CD4-positive, alpha-beta T cell (primary cell): ENCODE results near the gene KCNG3. TPM values are rescaled to one million over a fixed set of nuclear protein-coding genes. Genes with fewer than 3 reads are reported as not detected.

ENCODE experiments used
- ATAC-seq: fragments of 200-7000 bp; cut with Tn5 transposase; one replicate; pipeline ENCODE4 v1.10.0; 2022; ENCODE audit warnings: mild to moderate bottlenecking; ENCODE audit not compliant: poor library complexity
- CTCF ChIA-PET: fragments of 350-600 bp; sonication (Branson Sonifier 250); formaldehyde crosslinking; loops from one replicate; lab custom pipeline; 2021; ENCODE audit warnings: antibody characterized with exemption, inconsistent platforms; lab: Charles Lee
- POLR2A ChIA-PET: fragments of 350-600 bp; sonication (Branson Sonifier 250); formaldehyde crosslinking; loops from one replicate; lab custom pipeline; 2021; ENCODE audit warnings: antibody characterized with exemption, inconsistent platforms; lab: Charles Lee
- DNase-seq, 14 experiments: peaks; one replicate each; pipeline ENCODE4 v3.0.0-alpha.2; 2013 to 2020; ENCODE audit warnings: mixed read lengths in 2 of 14
- H3K27ac ChIP-seq, 2 donors: one replicate each; pipeline versions ENCODE4 v1.5.1 to v1.7.0; 2013; ENCODE audit warnings: low read length in 2 of 2, low read depth in 1 of 2, mild to moderate bottlenecking in 1 of 2
- H3K27me3 ChIP-seq, 2 experiments: 1 replicate in 1 of 2; 2 replicates in 1 of 2; pipeline versions ENCODE4 v1.6.1 to v1.7.0; 2013; ENCODE audit warnings: low read length in 2 of 2, control low read depth in 1 of 2, mild to moderate bottlenecking in 1 of 2, moderate library complexity in 1 of 2; ENCODE audit not compliant: insufficient read depth in 2 of 2, control insufficient read depth in 1 of 2
- H3K36me3 ChIP-seq: one replicate; pipeline ENCODE4 v1.6.1; 2013; ENCODE audit warnings: low read length, control low read depth; ENCODE audit not compliant: insufficient read depth
- H3K4me1 ChIP-seq: one replicate; pipeline ENCODE4 v1.6.1; 2013; ENCODE audit warnings: low read length, control low read depth; ENCODE audit not compliant: insufficient read depth
- H3K4me3 ChIP-seq: one replicate; pipeline ENCODE4 v1.5.1; 2013; ENCODE audit warnings: mild to moderate bottlenecking, low read length, moderate library complexity
- H3K9me3 ChIP-seq, 2 experiments: 1 replicate in 1 of 2; 2 replicates in 1 of 2; pipeline versions ENCODE4 v1.6.1 to v1.7.0; 2013; ENCODE audit warnings: low read length in 2 of 2, mild to moderate bottlenecking in 2 of 2, control low read depth in 1 of 2, moderate library complexity in 1 of 2; ENCODE audit not compliant: control insufficient read depth in 1 of 2, insufficient read depth in 1 of 2
- H3K27ac Mint-ChIP-seq: one replicate; pipeline ENCODE4 v1.8.0; 2020; ENCODE audit warnings: mixed read lengths
- H3K27me3 Mint-ChIP-seq: one replicate; pipeline ENCODE4 v1.8.0; 2021; ENCODE audit warnings: mixed read lengths
- H3K36me3 Mint-ChIP-seq: one replicate; pipeline ENCODE4 v1.8.0; 2021; ENCODE audit warnings: low read depth, mixed read lengths
- H3K4me1 Mint-ChIP-seq: one replicate; pipeline ENCODE4 v1.8.0; 2021; ENCODE audit warnings: low read depth, mixed read lengths
- H3K4me3 Mint-ChIP-seq: one replicate; pipeline ENCODE4 v1.8.0; 2020; ENCODE audit warnings: mild to moderate bottlenecking, mixed read lengths
- H3K9me3 Mint-ChIP-seq: one replicate; pipeline ENCODE4 v1.8.0; 2020; ENCODE audit warnings: mixed read lengths
- intact Hi-C, 2 experiments: fragments of 100-400 bp; cut with DNase I in 1 of 2; cut with micrococcal nuclease in 1 of 2; formaldehyde crosslinking; loops; one replicate each; pipeline versions ENCODE4 v1.15.1 to v1.9.0; 2023 to 2025; cut with DNase I, micrococcal nuclease
- total RNA-seq, 174 experiments: library from RNA in 2 of 174; stranded (reverse) in 2 of 174; gene quantifications; one replicate each; pipeline ENCODE4 v1.2.3 and lab custom pipeline; 2021 to 2026
- TF ChIP-seq, protein P1 (sequence below): fragments of 200-600 bp; IDR thresholded peaks from one replicate; pipeline ENCODE4 v1.8.0; 2022; ENCODE audit warnings: antibody characterized with exemption, mild to moderate bottlenecking

The KCNG3 gene
- total RNA-seq, 2 experiments from 2014 or later = 0.25 to 0.49 TPM

DNA sequence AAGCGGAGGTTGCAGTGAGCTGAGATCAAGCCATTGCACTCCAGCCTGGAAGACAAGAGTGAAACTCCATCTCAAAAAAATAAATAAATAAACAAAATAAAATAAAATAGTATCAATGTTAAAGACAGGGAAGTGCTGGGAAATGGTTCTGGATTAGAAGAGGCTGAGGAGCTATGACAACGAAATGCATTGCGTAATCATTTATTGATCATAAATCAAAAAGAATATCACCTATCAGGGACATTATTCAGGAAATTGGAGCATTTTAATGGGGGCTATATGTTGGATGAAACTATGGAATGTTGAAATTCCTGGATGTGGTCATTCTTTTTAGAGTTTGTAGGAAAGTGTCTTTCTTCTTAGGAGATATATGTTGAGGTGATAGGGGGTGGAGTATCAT, 43.7 kb upstream of the KCNG3 start:
- Mint-ChIP-seq H3K4me3 (no peak overlapping the region), H3K27me3 (no peaks in the 10 kb centered on the region), H3K9me3 (no peaks in the 10 kb centered on the region), H3K4me1 (no peaks in the 10 kb centered on the region), H3K27ac (no peak overlapping the region), H3K36me3 (no peaks in the 10 kb centered on the region)
- intact Hi-C loops = no loop called here
- DNase-seq (no peak), ATAC-seq (no peak)
- ChIA-PET CTCF (interaction anchor here (0.6 kb wide), 1 partner anchor 58 kb away, joined by 3 read pairs; no protein-coding TSS in a partner anchor), POLR2A (no interaction called here)
- Histone ChIP-seq H3K4me1 (no peaks in the 10 kb centered on the region), H3K27ac (no peak overlapping the region), H3K4me3 (no peak overlapping the region), H3K27me3 (no peaks in the 10 kb centered on the region), H3K36me3 (no peaks in the 10 kb centered on the region), H3K9me3 (peaks cover 0 to 4% of the 10 kb centered on the region in 2 experiments)
- TF ChIP-seq, protein P1, sequence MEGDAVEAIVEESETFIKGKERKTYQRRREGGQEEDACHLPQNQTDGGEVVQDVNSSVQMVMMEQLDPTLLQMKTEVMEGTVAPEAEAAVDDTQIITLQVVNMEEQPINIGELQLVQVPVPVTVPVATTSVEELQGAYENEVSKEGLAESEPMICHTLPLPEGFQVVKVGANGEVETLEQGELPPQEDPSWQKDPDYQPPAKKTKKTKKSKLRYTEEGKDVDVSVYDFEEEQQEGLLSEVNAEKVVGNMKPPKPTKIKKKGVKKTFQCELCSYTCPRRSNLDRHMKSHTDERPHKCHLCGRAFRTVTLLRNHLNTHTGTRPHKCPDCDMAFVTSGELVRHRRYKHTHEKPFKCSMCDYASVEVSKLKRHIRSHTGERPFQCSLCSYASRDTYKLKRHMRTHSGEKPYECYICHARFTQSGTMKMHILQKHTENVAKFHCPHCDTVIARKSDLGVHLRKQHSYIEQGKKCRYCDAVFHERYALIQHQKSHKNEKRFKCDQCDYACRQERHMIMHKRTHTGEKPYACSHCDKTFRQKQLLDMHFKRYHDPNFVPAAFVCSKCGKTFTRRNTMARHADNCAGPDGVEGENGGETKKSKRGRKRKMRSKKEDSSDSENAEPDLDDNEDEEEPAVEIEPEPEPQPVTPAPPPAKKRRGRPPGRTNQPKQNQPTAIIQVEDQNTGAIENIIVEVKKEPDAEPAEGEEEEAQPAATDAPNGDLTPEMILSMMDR = no peak

- ATAC-seq (no peak), DNase-seq (no peak)
- H3K27ac ChIP-seq = no peak overlapping the region
- H3K4me1 ChIP-seq = no peaks in the 10 kb centered on the region
- H3K27ac Mint-ChIP-seq = no peak overlapping the region
- ChIA-PET POLR2A (no interaction called here), CTCF (no interaction called here)
- no peaks in the 10 kb centered on the region for H3K36me3 ChIP-seq
- H3K9me3 Mint-ChIP-seq = no peaks in the 10 kb centered on the region
- H3K27me3 ChIP-seq = no peaks in the 10 kb centered on the region
- H3K27me3 Mint-ChIP-seq = no peaks in the 10 kb centered on the region
- intact Hi-C loops = no loop called here
- H3K9me3 ChIP-seq = no peaks in the 10 kb centered on the region
- H3K4me3 ChIP-seq = no peak overlapping the region
- TF ChIP-seq, protein P1 = no peak
- H3K36me3 Mint-ChIP-seq = no peaks in the 10 kb centered on the region
- no peak overlapping the region for H3K4me3 Mint-ChIP-seq
- no peaks in the 10 kb centered on the region for H3K4me1 Mint-ChIP-seq
Observed at GRCh38 chr2:42532397-42532796, 38.6 kb upstream of the KCNG3 start.

- Histone ChIP-seq H3K4me1 (peaks cover 9% of the 10 kb centered on the region), H3K27me3 (no peaks in the 10 kb centered on the region), H3K27ac (no peak overlapping the region), H3K4me3 (no peak overlapping the region), H3K36me3 (no peaks in the 10 kb centered on the region), H3K9me3 (no peaks in the 10 kb centered on the region)
- H3K27ac Mint-ChIP-seq = peak overlapping the region; percentile 82
- peaks cover 13% of the 10 kb centered on the region for H3K4me1 Mint-ChIP-seq
- ATAC-seq = peak; percentile 77
- H3K4me3 Mint-ChIP-seq = no peak overlapping the region
- ChIA-PET POLR2A (interaction anchor here (1.0 kb wide), 1 partner anchor 128 kb away, joined by 4 read pairs; no protein-coding TSS in a partner anchor), CTCF (no interaction called here)
- H3K36me3 Mint-ChIP-seq = no peaks in the 10 kb centered on the region
- DNase-seq = peak in 6 of 14 experiments; percentile 4 to 40 (median 20)
- TF ChIP-seq, protein P1 = no peak
- intact Hi-C loops = no loop called here
- H3K9me3 Mint-ChIP-seq = no peaks in the 10 kb centered on the region
- no peaks in the 10 kb centered on the region for H3K27me3 Mint-ChIP-seq
Observed at GRCh38 chr2:42523341-42523740, 29.6 kb upstream of the KCNG3 start.
